GM19397 (cell line): ENCODE measurements around the gene KARS1.
A peak's percentile ranks its signal among the peaks of the same experiment; 100 is the strongest.

Experiments used
- ATAC-seq: cut with Tn5 transposase; IDR thresholded peaks from one replicate; pipeline ENCODE4 v1.9.1; 2021; ENCODE audit warnings: mild to moderate bottlenecking, moderate library complexity; ENCODE audit not compliant: unreplicated experiment

The KARS1 gene

DNA sequence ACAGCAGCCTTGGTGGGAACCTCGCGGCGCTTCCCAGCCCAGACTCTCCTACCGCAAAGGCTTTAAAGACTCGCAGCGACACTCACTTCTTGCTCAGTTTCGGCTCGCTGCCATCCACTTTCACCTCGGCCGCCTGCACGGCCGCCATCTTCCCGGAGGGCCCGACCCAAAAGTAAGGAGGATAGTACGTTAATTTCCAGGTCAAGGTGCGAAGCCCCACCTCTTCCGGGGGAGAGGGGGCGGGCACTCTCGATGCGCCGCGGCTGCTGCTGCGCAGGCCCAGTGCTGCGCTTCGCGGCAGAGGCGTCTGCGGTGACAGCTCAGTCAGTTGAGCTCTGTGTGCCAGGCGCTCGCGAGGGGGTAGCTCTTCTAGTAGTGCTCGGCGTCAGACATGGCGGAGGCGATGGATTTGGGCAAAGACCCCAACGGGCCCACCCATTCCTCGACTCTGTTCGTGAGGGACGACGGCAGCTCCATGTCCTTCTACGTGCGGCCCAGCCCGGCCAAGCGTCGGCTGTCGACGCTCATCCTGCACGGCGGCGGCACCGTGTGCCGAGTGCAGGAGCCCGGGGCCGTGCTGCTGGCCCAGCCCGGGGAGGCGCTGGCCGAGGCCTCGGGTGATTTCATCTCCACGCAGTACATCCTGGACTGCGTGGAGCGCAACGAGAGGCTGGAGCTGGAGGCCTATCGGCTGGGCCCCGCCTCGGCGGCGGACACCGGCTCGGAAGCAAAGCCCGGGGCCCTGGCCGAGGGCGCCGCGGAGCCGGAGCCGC lies at the start of gene KARS1, which contains the start of gene TERF2IP:
TSS of gene KARS1 (minus strand) at position 174 of the 773 bp plus-strand sequence. CDS start at position 148, 26 bp downstream.
TSS of gene TERF2IP (plus strand) at position 282 of the 773 bp plus-strand sequence. CDS start at position 392, 110 bp downstream.
- ATAC-seq = peak; percentile 84

DNA sequence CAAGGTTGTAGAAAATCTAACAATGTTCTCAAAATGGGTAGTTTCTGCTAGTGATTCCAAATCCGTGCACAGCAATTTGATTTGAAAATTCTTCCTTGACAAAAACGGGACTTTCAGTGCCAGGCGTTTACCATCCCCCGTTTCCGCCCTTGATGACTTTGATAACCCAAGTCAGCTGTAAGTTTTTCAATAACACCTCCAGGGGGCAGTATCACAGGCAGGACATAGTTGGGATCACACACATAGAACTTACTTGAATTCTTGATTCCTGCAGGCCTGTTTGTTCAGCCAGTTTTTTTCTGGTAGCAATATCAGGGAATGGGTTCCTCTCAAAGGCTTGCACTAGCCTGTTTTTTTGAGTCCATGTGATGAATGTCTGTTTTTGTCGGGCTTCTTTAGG lies 48.2 kb upstream of the KARS1 start:
- ATAC-seq = no peak

DNA sequence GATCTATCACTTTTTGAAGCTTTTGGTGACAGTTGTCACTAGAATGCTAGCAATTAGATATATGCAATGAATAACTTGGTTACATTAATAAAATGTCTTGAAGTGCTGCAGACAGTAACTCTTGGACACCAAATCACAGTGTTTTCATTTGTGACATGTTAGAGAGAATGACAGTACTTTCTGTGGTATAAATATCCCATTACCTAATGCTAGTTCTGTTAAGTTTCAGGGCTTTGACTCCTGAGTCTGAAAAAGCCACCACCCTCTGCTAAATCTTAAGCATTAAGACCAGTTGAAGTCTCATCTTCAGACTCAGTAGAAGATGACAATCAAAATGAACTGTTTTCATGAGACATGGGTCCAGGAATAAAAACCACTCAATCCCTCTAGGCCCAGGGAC lies 39.9 kb upstream of the KARS1 start:
- ATAC-seq = no peak

DNA sequence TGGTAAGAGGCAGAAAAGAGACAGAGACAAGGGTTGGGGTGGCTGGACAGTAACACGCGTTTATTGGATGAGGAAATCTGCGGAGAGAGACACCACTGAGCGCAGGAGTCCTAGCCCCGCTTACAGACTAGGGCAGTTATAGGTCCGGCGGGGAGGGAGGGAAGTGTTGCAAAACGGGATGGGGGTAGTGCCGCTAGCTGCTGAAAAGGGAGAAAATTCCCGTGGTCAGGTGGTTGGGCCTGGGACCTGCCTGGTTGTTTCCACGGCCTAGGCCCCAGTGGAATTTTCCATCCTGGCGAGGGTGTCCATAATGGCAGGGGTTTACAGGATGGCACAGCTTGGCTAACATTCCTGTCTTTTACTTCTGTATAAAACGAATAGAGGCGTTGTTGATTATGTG lies 34.8 kb upstream of the KARS1 start:
- ATAC-seq = no peak

DNA sequence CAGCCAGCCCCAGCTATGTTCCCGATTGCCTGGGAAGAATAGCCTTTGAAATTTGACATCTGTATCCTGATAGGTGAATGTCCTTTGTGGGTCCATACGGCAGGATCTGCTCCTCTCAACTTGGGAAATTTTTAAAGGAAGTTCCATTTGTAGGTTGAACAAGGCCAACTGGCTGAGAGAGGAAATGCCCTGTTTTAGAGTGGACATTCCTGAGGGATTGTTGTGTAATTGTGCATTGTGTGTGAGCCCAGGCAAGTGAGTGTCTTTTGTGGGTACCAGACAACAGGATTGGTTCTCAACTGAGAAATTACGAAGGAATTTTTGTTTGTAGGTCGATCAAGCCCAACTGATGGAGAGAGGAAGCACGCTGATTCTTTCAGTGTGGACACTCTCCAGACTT lies 31.9 kb upstream of the KARS1 start:
- no peak for ATAC-seq

DNA sequence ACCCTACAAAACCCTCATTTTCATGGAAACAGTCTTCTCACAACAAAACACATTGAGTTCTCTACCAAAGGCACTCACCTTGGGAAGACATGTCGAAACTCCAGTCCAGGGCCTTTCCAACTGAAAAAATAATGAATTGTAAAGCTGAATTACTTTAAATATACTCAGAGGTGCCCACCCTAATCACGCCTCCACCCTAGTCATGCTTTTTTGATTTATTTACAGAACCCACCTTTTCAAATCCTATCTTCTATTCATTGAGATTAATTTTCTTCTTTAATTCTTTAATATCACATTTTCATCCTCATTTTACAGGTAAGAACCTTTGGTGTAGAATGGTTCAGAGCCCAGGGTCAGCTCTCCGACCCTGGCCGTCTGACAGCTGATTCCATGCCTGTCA lies 29.4 kb upstream of the KARS1 start, which contains the start of gene CPHXL2:
TSS of gene CPHXL2 (minus strand) at position 101 of the 400 bp plus-strand sequence. CDS start at position 91, 10 bp downstream.
- no peak for ATAC-seq

DNA sequence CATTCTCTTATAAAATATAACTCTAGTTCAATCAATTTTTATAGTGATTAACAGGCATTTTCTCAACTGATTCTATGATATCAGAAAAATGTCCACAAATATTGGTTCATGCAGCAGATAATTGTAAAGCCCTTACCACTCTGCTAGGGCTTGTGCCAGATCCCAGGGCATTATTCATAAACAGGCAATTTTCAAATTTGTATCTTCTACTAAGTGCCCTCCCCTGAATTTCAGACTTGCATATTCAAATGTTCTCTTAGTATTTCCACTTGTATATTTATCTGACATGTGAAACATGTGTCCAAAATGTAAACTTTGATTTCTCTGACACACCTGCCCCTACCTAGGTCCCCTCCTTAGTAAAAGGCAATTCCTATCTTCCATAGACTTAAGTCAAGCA lies 20.0 kb upstream of the KARS1 start:
- ATAC-seq = no peak

DNA sequence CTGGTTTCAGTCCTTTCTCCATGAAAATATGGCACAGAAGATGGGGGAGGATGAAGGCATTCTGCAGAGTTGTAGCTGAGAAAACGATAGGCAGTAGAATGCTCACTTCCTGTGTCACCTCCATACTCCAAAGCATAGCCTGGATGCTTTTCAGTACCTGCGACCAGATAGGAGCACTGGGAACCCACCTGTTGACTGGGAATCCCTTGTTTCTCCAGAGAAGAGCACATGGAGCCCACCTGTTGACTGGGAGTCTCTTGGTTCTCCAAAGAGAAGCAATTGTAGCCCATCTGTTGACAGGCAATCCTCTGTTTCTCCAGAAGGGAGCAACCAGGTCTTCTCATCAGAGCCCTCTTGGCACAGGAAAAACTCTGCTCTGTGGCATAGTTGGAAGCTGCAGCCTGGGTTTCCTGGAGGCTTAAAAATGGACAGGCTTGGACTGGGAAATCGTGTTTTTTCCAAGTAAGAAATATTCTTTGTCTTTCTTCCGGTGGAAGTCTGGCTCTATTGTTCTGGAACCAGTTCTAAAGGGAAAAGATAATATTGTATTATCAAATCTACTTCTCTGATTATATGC lies 13.3 kb upstream of the KARS1 start:
- ATAC-seq = no peak

DNA sequence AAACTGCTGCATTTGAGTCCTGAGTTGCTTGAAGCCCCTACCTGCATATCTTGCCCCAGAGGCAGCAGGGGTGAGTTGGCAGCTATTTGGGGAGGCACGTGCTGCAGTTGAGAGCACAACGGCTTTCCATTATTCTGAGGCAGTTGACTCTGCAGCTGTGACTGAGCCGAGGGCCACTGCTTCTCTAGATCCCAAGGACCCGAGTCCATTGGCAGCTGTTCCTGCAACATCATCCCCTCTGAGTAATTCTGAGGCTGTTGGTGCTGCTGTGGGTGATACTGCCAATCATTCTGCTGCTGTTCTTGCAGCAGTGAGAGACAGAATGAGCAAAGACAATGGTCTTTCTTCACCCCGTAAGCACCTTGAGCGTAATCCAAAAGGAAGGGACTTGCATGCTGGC lies 12.9 kb upstream of the KARS1 start:
- no peak for ATAC-seq

DNA sequence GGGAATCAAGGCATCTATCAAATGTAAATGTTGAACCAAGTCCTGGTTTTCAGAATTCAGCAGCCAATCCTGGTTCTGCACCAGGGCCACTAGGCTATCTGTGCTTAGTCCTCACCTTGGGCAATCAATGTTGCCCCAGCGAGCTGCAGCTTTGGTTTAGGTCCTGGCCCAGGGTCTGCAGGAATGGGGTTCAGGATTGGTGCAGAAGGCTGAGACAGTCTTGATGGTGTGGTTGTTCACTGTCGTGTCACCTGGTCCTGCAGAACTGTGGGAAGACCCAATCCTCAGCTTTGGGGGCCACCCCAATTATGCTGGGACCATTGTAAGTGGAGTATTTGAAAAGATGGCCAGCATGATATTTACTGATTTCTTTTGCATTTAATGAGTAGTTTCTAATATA lies 10.7 kb upstream of the KARS1 start:
- ATAC-seq = no peak

DNA sequence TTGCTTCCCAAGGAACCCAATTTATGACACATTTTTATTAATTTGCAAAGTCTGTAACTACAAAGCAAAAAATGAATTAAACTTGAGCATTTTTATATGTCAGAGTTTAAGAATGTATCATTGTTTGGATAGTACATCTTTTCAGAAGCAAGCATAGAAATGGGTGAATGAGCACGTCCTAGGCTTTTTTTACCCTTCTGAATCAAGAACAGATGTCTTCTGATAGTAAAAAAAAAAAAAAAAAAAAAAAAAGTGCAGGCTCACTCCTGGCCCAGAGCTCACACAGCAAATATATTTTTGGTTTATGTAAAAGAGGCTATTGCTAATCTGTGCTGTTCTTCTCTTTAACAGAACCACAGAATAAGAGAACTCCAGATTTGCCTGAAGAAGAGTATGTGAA lies 6.5 kb upstream of the KARS1 start:
- no peak for ATAC-seq

DNA sequence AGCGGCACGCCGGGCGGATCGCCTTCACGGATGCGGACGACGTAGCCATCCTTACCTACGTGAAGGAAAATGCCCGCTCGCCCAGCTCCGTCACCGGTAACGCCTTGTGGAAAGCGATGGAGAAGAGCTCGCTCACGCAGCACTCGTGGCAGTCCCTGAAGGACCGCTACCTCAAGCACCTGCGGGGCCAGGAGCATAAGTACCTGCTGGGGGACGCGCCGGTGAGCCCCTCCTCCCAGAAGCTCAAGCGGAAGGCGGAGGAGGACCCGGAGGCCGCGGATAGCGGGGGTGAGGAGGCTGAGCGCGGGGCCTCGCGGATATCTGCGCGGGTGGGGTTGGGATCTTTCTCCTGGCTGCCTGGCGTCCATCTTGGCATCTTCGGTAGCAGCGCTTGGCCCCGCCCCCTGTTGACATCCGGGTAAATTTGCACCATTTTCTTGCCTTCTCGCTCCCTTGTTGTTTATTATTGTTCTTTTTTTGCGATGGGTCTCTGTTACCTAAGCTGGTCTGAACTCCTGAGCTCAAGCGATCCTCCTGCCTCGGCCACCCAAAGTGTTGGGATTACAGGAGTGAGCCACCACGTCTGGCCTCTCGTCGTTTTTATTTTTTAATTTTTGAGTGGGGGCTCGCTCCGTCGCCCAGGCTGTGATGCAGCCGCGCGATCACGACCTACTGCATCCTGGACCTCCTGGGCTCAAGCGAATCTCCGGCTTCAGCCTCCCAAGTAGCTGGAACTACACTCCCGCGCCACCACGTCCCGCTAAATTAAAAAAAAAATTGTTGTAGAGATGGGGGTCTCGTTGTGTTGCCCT lies 1.0 kb upstream of the KARS1 start:
- ATAC-seq = peak; percentile 31

DNA sequence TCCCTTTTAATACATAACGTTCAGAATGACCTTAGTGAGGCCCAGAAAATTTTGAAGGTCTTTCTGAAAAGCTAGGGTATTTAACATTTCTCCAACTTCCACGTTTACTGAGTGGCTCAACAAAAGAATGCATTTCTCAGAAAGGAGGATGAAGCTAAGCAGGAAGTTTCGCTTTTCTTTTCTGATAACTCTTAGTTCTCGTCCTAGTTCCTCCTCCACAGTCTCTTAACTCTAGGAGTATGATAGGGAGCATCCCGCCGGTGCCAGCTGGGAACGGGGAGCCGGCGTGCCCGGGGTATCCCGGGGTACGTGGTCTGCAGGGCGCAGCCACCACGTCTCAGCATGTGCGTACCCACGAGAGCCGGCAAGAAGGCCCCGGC lies 363 bp downstream of the KARS1 start:
- peak; percentile 15 for ATAC-seq

DNA sequence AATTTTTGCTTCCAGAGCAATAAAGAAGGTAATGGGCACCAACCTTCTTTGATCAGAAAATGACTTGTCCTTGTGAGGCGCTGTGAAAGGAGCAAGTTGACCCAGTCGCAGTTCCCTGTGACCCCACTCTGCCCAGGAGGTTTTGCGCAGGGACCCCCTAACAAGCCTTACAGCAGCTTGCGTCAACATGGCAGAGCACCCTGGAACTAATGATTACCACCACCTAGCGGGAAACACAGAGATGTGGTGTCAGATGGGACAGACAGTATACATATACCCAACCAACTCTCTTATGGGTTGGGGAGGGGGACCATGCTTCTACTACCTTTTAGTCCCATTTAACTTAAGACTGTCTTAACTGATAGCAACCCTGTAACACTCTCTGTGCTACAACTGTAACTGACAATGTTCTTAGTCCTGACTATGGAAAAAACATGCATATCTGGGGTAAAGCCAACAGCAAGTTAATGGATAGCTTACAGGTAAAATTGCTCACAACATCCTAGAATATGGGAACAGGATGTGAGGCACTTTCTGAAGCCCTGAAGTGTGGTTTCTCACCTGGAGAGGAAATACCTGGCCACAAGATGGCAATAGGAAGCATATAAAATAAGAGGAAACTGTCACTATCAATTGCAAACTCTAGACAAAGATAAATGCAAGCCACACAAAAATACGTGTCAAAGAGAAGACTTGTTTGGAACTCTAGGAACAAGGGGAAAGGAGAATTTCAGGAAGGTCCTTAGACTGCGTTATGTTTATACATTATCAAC lies 3.0 kb downstream of the KARS1 start:
- ATAC-seq = no peak

DNA sequence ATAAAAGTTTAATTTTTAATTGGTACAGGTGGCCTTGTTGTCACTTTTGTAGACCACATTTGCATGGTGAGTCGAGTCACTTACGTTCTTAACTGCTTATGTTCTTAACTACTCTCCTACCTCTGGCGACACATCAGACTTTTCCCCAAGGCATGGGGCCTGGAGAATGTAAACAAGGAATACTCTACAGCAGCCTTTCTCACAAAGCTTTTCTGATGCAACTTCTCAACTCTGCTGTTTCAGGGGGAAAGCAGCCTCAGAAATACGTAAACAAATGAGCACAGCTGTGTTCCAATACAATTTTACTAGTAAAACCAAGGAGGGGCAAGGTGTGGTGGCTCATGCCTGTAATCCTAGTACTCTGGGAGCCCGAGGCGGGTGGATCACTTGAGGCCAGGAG lies 6.9 kb downstream of the KARS1 start:
- no peak for ATAC-seq

DNA sequence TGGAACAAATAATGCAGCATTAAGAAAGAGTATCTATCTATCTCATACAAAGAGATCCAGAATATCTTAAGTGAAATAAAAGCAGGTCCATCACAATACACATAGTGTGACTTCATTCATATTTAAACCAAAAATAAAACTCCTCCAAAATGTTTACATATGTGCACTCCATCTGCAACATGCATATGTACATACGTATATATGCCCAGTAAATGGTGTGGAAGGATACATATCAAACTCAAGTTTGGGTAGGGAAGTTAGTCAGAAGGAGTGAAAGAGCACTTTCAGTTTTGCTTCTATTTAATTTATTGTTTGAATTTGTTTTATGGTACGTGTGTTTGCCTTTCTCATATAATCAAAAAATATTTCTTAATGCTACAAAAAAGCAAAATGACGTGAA lies 12.4 kb downstream of the KARS1 start:
- no peak for ATAC-seq

DNA sequence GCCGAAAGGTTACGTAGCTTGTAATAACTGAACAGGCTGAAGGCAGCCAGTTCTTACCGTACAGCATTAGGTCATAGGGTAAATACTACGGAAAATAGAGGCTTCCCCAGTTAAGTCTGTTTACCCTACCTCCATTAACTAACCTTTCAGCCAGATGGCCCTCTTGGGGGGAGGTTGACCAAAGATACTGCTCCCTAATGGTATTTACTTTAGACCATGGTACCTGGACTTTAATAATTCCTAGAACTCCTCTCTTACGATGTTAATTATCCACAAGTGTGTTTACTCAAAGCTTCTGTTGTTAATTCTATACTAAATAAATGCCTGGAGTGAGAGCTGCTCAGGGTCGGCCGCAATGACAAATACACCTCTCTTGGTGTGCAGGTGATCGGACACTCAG lies 14.6 kb downstream of the KARS1 start:
- ATAC-seq = no peak

DNA sequence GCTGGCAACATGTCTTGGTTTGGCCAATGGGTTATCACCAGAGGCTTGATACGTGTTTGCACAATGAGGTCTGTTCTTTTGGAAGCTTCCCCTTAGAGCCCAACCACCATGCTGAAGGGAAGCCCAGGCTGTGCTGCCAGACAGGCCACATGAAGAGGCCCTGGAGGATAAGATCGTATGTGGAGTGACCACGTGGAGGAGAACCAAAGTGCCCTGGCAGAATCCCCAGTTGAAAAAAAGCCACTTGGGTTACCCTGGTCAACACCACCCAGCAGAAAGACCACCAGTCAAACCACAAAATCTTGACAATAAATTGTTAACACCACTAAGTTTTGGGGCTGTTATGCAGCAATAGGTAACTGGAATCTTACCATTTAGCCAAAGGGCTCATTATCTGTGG lies 17.4 kb downstream of the KARS1 start:
- no peak for ATAC-seq

DNA sequence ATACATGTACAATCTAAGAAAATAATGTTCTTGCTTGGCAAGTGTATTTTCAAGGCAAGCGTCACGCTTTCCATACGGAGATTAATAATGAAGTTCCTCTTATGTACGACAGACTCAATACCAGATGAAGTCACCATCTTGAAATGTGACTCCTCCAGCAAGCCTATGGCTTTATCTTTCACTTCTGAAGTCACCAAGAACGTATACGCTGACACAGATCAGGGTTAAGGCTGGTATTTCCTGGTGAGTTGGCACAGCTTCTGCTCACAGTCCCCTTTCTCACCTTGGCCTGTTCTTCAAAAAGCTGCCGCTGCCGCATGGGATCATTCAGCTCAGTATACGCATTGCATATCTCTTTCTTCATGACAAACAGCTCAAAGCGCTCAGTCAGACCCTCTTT lies 18.3 kb downstream of the KARS1 start:
- ATAC-seq = no peak

DNA sequence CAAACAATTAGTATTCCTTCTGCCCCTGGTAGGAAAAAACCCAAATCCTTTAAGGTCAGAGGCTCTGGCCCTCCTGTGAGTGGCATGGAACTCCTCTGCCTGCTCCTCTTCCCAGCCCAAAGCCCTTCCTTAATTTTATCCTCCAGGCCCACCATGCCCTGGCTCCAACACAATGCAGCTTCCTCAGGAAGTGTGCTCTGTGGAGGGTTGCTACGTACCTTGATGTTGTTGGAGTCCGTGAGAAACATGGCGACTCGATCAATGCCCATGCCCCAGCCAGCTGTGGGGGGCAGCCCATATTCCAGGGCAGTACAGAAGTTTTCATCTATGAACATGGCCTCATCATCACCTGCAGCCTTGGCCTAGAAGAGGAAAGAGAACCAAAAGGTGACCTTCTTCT lies 19.1 kb downstream of the KARS1 start:
- no peak for ATAC-seq

DNA sequence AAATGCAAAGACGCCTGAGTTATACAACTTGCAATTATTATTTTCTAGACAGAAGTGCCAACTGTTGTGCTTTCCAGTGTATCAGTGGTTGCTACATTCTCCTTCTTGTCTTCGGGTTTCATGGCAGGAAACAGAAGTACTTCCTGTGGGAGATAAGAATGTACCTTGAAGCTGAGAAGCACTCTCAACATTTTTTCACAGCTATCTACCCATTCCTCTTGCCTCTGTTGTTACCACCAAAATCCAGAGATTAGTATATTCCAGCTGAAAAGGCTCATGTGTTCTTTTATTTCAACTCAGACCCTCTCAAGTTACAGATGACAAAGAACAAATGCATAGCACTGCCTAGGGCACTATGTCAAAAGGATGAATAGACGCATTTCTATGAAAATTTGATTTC lies 19.6 kb downstream of the KARS1 start:
- no peak for ATAC-seq
